Activated CD8-positive, alpha-beta T cell treated with anti-CD3 and anti-CD28 coated beads for 36 hours (primary cell): Measurements from ENCODE around the gene AJAP1. TPM values are rescaled to one million over a fixed set of nuclear protein-coding genes. Genes with fewer than 3 reads are reported as not detected.

Source experiments
- ATAC-seq: fragments of 200-7000 bp; cut with Tn5 transposase; one replicate; pipeline ENCODE4 v1.10.0; 2021; ENCODE audit warnings: mild to moderate bottlenecking, moderate library complexity
- CTCF ChIA-PET: fragments of 350-600 bp; sonication (Branson Sonifier 250); formaldehyde crosslinking; loops from one replicate; lab custom pipeline; 2021; ENCODE audit warnings: antibody characterized with exemption; lab: Charles Lee
- POLR2A ChIA-PET: fragments of 350-600 bp; sonication (Branson Sonifier 250); formaldehyde crosslinking; loops from one replicate; lab custom pipeline; 2021; ENCODE audit warnings: antibody characterized with exemption; lab: Charles Lee
- DNase-seq: peaks from one replicate; pipeline ENCODE4 v3.0.0-alpha.2; 2020
- H3K27ac Mint-ChIP-seq: one replicate; pipeline ENCODE4 v1.8.0; 2021; ENCODE audit warnings: mild to moderate bottlenecking, mixed read lengths
- H3K27me3 Mint-ChIP-seq: one replicate; pipeline ENCODE4 v1.8.0; 2021; ENCODE audit warnings: mixed read lengths
- H3K36me3 Mint-ChIP-seq: one replicate; pipeline ENCODE4 v1.8.0; 2021; ENCODE audit warnings: low read depth, mixed read lengths
- H3K4me1 Mint-ChIP-seq: one replicate; pipeline ENCODE4 v1.8.0; 2021; ENCODE audit warnings: low read depth, mixed read lengths
- H3K4me3 Mint-ChIP-seq: one replicate; pipeline ENCODE4 v1.8.0; 2021; ENCODE audit warnings: mild to moderate bottlenecking, moderate library complexity, mixed read lengths
- H3K9me3 Mint-ChIP-seq: one replicate; pipeline ENCODE4 v1.8.0; 2021; ENCODE audit warnings: mixed read lengths
- intact Hi-C: fragments of 100-400 bp; cut with micrococcal nuclease; formaldehyde crosslinking; loops from one replicate; pipeline ENCODE4 v1.10.0; 2022
- total RNA-seq, 2 experiments: library from RNA; stranded (reverse); gene quantifications; one replicate each; pipeline ENCODE4 v1.2.3, GENCODE V29; 2021
- TF ChIP-seq, protein P1 (sequence below): fragments of 200-600 bp; IDR thresholded peaks from one replicate; pipeline ENCODE4 v1.8.0; 2022; ENCODE audit warnings: antibody characterized with exemption, mild to moderate bottlenecking

The AJAP1 gene
- total RNA-seq, 2 experiments from 2014 or later = 0.65 to 0.78 TPM

GRCh38 chr1:4733446-4734177 lies 79.2 kb downstream of the AJAP1 start:
- ATAC-seq (no peak), DNase-seq (no peak)
- Mint-ChIP-seq H3K9me3 (peaks cover 4% of the 10 kb centered on the region), H3K4me3 (no peak overlapping the region), H3K4me1 (peaks cover 4% of the 10 kb centered on the region), H3K36me3 (no peaks in the 10 kb centered on the region), H3K27ac (no peak overlapping the region), H3K27me3 (no peaks in the 10 kb centered on the region)
- ChIA-PET CTCF (no interaction called here), POLR2A (no interaction called here)
- intact Hi-C loops = no loop called here
- TF ChIP-seq, protein P1, sequence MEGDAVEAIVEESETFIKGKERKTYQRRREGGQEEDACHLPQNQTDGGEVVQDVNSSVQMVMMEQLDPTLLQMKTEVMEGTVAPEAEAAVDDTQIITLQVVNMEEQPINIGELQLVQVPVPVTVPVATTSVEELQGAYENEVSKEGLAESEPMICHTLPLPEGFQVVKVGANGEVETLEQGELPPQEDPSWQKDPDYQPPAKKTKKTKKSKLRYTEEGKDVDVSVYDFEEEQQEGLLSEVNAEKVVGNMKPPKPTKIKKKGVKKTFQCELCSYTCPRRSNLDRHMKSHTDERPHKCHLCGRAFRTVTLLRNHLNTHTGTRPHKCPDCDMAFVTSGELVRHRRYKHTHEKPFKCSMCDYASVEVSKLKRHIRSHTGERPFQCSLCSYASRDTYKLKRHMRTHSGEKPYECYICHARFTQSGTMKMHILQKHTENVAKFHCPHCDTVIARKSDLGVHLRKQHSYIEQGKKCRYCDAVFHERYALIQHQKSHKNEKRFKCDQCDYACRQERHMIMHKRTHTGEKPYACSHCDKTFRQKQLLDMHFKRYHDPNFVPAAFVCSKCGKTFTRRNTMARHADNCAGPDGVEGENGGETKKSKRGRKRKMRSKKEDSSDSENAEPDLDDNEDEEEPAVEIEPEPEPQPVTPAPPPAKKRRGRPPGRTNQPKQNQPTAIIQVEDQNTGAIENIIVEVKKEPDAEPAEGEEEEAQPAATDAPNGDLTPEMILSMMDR = no peak

GRCh38 chr1:4734219-4734618 lies 79.8 kb downstream of the AJAP1 start:
- ChIA-PET CTCF (no interaction called here), POLR2A (no interaction called here)
- no peaks in the 10 kb centered on the region for H3K27me3 Mint-ChIP-seq
- H3K9me3 Mint-ChIP-seq = peaks cover 4% of the 10 kb centered on the region
- intact Hi-C loops = no loop called here
- no peak overlapping the region for H3K27ac Mint-ChIP-seq
- H3K36me3 Mint-ChIP-seq = no peaks in the 10 kb centered on the region
- H3K4me1 Mint-ChIP-seq = peaks cover 4% of the 10 kb centered on the region
- no peak for ATAC-seq
- H3K4me3 Mint-ChIP-seq = no peak overlapping the region
- no peak for DNase-seq
- TF ChIP-seq, protein P1 = no peak

- ChIA-PET CTCF (no interaction called here), POLR2A (no interaction called here)
- H3K4me1 Mint-ChIP-seq = peaks cover 4% of the 10 kb centered on the region
- TF ChIP-seq, protein P1 = no peak
- DNase-seq = no peak
- no peak for ATAC-seq
- intact Hi-C loops = no loop called here
- no peaks in the 10 kb centered on the region for H3K27me3 Mint-ChIP-seq
- no peak overlapping the region for H3K27ac Mint-ChIP-seq
- no peak overlapping the region for H3K4me3 Mint-ChIP-seq
- no peaks in the 10 kb centered on the region for H3K36me3 Mint-ChIP-seq
- H3K9me3 Mint-ChIP-seq = peaks cover 4% of the 10 kb centered on the region
Observed at GRCh38 chr1:4734791-4735190, 80.4 kb downstream of the AJAP1 start.

- H3K36me3 Mint-ChIP-seq = no peaks in the 10 kb centered on the region
- TF ChIP-seq, protein P1 = no peak
- DNase-seq = no peak
- H3K27ac Mint-ChIP-seq = no peak overlapping the region
- ChIA-PET CTCF (no interaction called here), POLR2A (no interaction called here)
- peaks cover 4% of the 10 kb centered on the region for H3K9me3 Mint-ChIP-seq
- peaks cover 4% of the 10 kb centered on the region for H3K4me1 Mint-ChIP-seq
- H3K4me3 Mint-ChIP-seq = no peak overlapping the region
- ATAC-seq = no peak
- intact Hi-C loops = no loop called here
- H3K27me3 Mint-ChIP-seq = no peaks in the 10 kb centered on the region
Observed at GRCh38 chr1:4736254-4736653, 81.8 kb downstream of the AJAP1 start.

DNA sequence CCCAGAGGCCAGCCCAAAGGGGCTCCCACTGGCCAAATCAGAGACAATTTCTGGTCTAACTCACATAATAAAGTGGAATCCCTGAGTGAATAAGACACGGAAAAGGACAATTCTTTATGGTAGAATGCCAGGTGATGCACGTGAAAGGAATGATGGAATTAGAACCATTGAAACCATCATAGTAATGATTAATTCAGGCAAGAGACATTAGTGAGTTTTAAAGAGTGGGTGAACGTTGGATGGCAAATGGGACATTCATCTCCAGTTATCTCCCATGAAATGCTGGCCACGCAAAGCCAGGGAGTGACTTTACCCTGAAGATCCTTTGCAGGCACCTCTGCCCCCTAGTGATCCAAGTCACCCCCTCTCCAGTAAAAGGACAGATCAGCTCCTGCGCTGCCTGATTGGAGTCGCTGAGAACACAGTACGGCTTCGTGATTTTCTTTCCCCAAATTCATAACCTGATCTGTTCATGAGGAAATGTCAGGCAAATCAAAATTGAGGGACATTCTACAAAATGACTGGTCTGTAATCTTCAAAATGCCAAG lies 87.5 kb downstream of the AJAP1 start:
- ATAC-seq (no peak), DNase-seq (no peak)
- Mint-ChIP-seq H3K4me3 (no peak overlapping the region), H3K27ac (no peak overlapping the region), H3K27me3 (no peaks in the 10 kb centered on the region), H3K9me3 (peaks cover 4% of the 10 kb centered on the region), H3K4me1 (no peaks in the 10 kb centered on the region), H3K36me3 (no peaks in the 10 kb centered on the region)
- POLR2A ChIA-PET = no interaction called here
- CTCF ChIA-PET = no interaction called here
- intact Hi-C loops = no loop called here
- TF ChIP-seq, protein P1 = no peak
